HepG2 (cell line): ENCODE measurements around the gene RSPH9. TPM values are rescaled to one million over a fixed set of nuclear protein-coding genes. Genes with fewer than 3 reads are reported as not detected.

Source experiments
- CBFB ChIP-seq: sonication (generic); formaldehyde crosslinking; IDR thresholded peaks from 2 replicates; pipeline ENCODE4 v1.4.0; 2020; ENCODE audit warnings: missing genetic modification reagents
- FOSL1 ChIP-seq: sonication (generic); formaldehyde crosslinking; IDR thresholded peaks from 2 replicates; pipeline ENCODE4 v1.9.0; 2021; ENCODE audit warnings: missing genetic modification reagents, borderline replicate concordance
- FOSL2 ChIP-seq: sonication (generic); formaldehyde crosslinking; IDR thresholded peaks from 2 replicates; pipeline ENCODE4 v1.4.0; 2020; ENCODE audit warnings: missing genetic modification reagents
- MTA1 ChIP-seq: sonication (generic); formaldehyde crosslinking; IDR thresholded peaks from 2 replicates; pipeline ENCODE4 v1.4.0; 2020; ENCODE audit warnings: missing genetic modification reagents, mild to moderate bottlenecking, borderline replicate concordance
- NBN ChIP-seq: fragments of 450-650 bp; conservative IDR thresholded peaks from 2 replicates; pipeline ENCODE4 v1.6.1; 2017
- PCBP2 ChIP-seq: fragments of 200-400 bp; formaldehyde crosslinking; optimal IDR thresholded peaks from 2 replicates; pipeline ENCODE3; 2018; ENCODE audit warnings: low read length, low read depth; ENCODE audit not compliant: poor library complexity, severe bottlenecking
- ZNF160 ChIP-seq: sonication (generic); formaldehyde crosslinking; IDR thresholded peaks from 2 replicates; pipeline ENCODE4 v1.8.0; 2022; ENCODE audit warnings: mild to moderate bottlenecking, inconsistent platforms, missing genetic modification reagents
- ZNF616 ChIP-seq: sonication (generic); formaldehyde crosslinking; IDR thresholded peaks from 2 replicates; pipeline ENCODE4 v1.5.0; 2020; ENCODE audit warnings: low read depth, mild to moderate bottlenecking, missing genetic modification reagents
- ZNF777 ChIP-seq: sonication (generic); formaldehyde crosslinking; IDR thresholded peaks from 2 replicates; pipeline ENCODE4 v1.4.0; 2020; ENCODE audit warnings: missing genetic modification reagents
- polyA plus RNA-seq, 8 experiments: library from polyadenylated mRNA; depleted of rRNA in 3 of 8; stranded (reverse) in 7 of 8; unstranded in 1 of 8; fragments of >200 nt; fragmentation: Illumina TruSeq in 4 of 8; extraction: Trizol in 4 of 8; gene quantifications; 2 replicates each; pipeline versions ENCODE4 v1.2.1 to v1.2.3, GENCODE V29; 2011 to 2016; ENCODE audit warnings: low read depth in 4 of 8, missing spikeins in 1 of 8, mixed read lengths in 1 of 8; ENCODE audit not compliant: insufficient read depth in 1 of 8
- total RNA-seq, 5 experiments: library from RNA; depleted of rRNA; stranded (reverse); fragments of >200 nt; fragmentation: Illumina TruSeq; extraction: Trizol; gene quantifications; 2 replicates each; pipeline ENCODE4 v1.2.3, GENCODE V29; 2016; ENCODE audit warnings: low read depth in 1 of 5
- TF ChIP-seq, protein P1 (sequence below): sonication (generic); formaldehyde crosslinking; IDR thresholded peaks from 2 replicates; pipeline ENCODE4 v1.4.0; 2020; ENCODE audit warnings: missing genetic modification reagents, borderline replicate concordance
- TF ChIP-seq, protein P2 (sequence below): sonication (generic); formaldehyde crosslinking; IDR thresholded peaks from 2 replicates; pipeline ENCODE4 v1.8.0; 2022; ENCODE audit warnings: missing genetic modification reagents, low read depth, mild to moderate bottlenecking, borderline replicate concordance
- TF ChIP-seq, protein P3 (sequence below): sonication (generic); formaldehyde crosslinking; IDR thresholded peaks from 2 replicates; pipeline ENCODE4 v1.5.0; 2020; ENCODE audit warnings: mild to moderate bottlenecking, missing genetic modification reagents
- TF ChIP-seq, protein P4 (sequence below): sonication (generic); formaldehyde crosslinking; conservative IDR thresholded peaks from 2 replicates; pipeline ENCODE4 v1.4.0; 2020; ENCODE audit warnings: mild to moderate bottlenecking, missing genetic modification reagents, moderate library complexity
- TF ChIP-seq, protein P5 (sequence below): sonication (generic); formaldehyde crosslinking; IDR thresholded peaks from 2 replicates; pipeline ENCODE4 v1.5.1; 2020; ENCODE audit warnings: missing genetic modification reagents, mild to moderate bottlenecking, borderline replicate concordance
- TF ChIP-seq, protein P6 (sequence below): sonication (generic); formaldehyde crosslinking; IDR thresholded peaks from 2 replicates; pipeline ENCODE4 v1.5.0; 2020; ENCODE audit warnings: missing genetic modification reagents

Gene RSPH9
- total and polyA plus RNA-seq, 2 of the 13 experiments (the other 11 are each of a cell fraction or from before 2014, with no cell fraction given), result 0.04 TPM; not detected in 1

DNA sequence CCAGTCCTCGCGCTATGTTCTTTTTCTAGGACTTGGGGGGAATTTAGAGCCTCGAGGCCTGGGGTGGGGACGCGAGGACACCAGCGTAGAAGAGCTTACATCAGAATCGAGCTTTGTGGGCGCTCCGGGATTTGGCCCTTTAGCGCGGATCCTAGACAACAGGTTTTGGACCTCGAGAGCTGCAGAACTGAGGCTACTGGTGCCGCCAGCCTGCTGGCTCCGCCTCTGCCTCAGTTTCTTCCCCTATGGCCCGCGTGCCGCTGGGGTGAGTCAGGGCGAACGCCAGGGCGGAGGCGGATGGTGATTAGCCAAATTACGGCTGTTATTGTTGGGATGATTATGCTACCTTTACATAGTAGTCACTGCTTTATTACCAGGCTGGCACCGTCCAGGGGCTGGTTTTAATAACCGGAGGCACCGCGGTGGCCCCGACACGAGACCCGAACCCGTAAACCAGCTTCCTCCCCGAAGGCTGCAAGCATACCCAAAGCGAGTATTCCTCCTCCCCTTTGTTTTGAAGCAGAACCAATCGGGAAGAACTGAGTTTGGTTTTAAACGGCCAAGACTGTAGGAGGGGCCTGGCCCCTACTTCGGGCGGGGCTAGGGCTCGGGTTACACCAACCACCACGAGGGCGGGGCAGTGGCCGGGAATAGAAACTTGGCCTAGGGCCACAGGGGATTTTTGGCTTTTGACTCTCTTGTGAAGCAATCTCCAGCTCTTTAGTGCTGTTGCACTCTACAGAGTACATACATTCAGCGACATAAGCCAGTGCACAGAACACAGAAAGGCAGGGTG is 15.1 kb upstream of the RSPH9 start (continued):
- TF ChIP-seq, protein P1, sequence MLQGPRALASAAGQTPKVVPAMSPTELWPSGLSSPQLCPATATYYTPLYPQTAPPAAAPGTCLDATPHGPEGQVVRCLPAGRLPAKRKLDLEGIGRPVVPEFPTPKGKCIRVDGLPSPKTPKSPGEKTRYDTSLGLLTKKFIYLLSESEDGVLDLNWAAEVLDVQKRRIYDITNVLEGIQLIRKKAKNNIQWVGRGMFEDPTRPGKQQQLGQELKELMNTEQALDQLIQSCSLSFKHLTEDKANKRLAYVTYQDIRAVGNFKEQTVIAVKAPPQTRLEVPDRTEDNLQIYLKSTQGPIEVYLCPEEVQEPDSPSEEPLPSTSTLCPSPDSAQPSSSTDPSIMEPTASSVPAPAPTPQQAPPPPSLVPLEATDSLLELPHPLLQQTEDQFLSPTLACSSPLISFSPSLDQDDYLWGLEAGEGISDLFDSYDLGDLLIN, result no peak; the same call in 1 of the 2 replicates
- 0 out of 2 replicates have a peak, but pooled peaks have one; percentile 39 for TF ChIP-seq ZNF616
- TF ChIP-seq, protein P2, sequence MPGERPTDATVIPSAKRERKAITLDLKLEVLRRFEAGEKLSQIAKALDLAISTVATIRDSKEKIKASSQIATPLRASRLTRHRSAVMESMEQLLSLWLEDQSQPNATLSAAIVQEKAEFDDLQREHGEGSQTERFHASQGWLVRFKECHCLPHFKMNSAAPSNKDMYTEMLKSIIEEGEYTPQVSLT (CRISPR knock-in tag), result no peak
- no peak for TF ChIP-seq ZNF160
- TF ChIP-seq, protein P3, sequence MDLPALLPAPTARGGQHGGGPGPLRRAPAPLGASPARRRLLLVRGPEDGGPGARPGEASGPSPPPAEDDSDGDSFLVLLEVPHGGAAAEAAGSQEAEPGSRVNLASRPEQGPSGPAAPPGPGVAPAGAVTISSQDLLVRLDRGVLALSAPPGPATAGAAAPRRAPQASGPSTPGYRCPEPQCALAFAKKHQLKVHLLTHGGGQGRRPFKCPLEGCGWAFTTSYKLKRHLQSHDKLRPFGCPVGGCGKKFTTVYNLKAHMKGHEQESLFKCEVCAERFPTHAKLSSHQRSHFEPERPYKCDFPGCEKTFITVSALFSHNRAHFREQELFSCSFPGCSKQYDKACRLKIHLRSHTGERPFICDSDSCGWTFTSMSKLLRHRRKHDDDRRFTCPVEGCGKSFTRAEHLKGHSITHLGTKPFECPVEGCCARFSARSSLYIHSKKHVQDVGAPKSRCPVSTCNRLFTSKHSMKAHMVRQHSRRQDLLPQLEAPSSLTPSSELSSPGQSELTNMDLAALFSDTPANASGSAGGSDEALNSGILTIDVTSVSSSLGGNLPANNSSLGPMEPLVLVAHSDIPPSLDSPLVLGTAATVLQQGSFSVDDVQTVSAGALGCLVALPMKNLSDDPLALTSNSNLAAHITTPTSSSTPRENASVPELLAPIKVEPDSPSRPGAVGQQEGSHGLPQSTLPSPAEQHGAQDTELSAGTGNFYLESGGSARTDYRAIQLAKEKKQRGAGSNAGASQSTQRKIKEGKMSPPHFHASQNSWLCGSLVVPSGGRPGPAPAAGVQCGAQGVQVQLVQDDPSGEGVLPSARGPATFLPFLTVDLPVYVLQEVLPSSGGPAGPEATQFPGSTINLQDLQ (CRISPR knock-in tag), result no peak
- TF ChIP-seq ZNF777, result peak; percentile 76
- peak; percentile 54; the same call in 1 of the 2 replicates for TF ChIP-seq FOSL1 (CRISPR knock-in tag)
- TF ChIP-seq NBN, result no peak
- TF ChIP-seq PCBP2, result no peak
- TF ChIP-seq, protein P4, sequence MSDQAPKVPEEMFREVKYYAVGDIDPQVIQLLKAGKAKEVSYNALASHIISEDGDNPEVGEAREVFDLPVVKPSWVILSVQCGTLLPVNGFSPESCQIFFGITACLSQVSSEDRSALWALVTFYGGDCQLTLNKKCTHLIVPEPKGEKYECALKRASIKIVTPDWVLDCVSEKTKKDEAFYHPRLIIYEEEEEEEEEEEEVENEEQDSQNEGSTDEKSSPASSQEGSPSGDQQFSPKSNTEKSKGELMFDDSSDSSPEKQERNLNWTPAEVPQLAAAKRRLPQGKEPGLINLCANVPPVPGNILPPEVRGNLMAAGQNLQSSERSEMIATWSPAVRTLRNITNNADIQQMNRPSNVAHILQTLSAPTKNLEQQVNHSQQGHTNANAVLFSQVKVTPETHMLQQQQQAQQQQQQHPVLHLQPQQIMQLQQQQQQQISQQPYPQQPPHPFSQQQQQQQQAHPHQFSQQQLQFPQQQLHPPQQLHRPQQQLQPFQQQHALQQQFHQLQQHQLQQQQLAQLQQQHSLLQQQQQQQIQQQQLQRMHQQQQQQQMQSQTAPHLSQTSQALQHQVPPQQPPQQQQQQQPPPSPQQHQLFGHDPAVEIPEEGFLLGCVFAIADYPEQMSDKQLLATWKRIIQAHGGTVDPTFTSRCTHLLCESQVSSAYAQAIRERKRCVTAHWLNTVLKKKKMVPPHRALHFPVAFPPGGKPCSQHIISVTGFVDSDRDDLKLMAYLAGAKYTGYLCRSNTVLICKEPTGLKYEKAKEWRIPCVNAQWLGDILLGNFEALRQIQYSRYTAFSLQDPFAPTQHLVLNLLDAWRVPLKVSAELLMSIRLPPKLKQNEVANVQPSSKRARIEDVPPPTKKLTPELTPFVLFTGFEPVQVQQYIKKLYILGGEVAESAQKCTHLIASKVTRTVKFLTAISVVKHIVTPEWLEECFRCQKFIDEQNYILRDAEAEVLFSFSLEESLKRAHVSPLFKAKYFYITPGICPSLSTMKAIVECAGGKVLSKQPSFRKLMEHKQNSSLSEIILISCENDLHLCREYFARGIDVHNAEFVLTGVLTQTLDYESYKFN, result peak; percentile 78; the same call in 1 of the 2 replicates
- TF ChIP-seq, protein P5, sequence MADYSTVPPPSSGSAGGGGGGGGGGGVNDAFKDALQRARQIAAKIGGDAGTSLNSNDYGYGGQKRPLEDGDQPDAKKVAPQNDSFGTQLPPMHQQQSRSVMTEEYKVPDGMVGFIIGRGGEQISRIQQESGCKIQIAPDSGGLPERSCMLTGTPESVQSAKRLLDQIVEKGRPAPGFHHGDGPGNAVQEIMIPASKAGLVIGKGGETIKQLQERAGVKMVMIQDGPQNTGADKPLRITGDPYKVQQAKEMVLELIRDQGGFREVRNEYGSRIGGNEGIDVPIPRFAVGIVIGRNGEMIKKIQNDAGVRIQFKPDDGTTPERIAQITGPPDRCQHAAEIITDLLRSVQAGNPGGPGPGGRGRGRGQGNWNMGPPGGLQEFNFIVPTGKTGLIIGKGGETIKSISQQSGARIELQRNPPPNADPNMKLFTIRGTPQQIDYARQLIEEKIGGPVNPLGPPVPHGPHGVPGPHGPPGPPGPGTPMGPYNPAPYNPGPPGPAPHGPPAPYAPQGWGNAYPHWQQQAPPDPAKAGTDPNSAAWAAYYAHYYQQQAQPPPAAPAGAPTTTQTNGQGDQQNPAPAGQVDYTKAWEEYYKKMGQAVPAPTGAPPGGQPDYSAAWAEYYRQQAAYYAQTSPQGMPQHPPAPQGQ (CRISPR knock-in tag), result no peak; the same call in 1 of the 2 replicates
- peak; percentile 43; the same call in 1 of the 2 replicates for TF ChIP-seq CBFB (CRISPR knock-in tag)
- peak; percentile 49; the same call in 1 of the 2 replicates for TF ChIP-seq FOSL2
- TF ChIP-seq, protein P6, sequence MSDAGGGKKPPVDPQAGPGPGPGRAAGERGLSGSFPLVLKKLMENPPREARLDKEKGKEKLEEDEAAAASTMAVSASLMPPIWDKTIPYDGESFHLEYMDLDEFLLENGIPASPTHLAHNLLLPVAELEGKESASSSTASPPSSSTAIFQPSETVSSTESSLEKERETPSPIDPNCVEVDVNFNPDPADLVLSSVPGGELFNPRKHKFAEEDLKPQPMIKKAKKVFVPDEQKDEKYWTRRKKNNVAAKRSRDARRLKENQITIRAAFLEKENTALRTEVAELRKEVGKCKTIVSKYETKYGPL, result peak; percentile 50; the same call in 1 of the 2 replicates
- TF ChIP-seq MTA1 (CRISPR knock-in tag), result no peak; the same call in 1 of the 2 replicates
